ENCODE data around the gene ART3.

The ART3 gene

GRCh38 chr4:76148142-76148865 lies 73.8 kb downstream of the ART3 start, which contains the start of gene NUP54:
Gene NUP54, minus strand, starts transcription at chr4:76148397. Its CDS starts 23 bp downstream, at chr4:76148374.
- peak; percentile 91 for DNase-seq (ENCODE audit: low read depth)

GRCh38 chr4:76153356-76153755 lies 78.8 kb downstream of the ART3 start:
- no peak for DNase-seq (ENCODE audit: low read depth)

- DNase-seq (ENCODE audit: low read depth), result no peak
These were observed 81.5 kb downstream of the ART3 start for GRCh38 chr4:76155979-76156378.

- DNase-seq (ENCODE audit: low read depth), result no peak
These were observed 82.1 kb downstream of the ART3 start for GRCh38 chr4:76156635-76157034.

- no peak for DNase-seq (ENCODE audit: low read depth)
These were observed 85.8 kb downstream of the ART3 start for GRCh38 chr4:76160355-76160754.
